ENCODE data around the gene FAM240B.

FAM240B gene

GRCh38 chr9:38720083-38720745 is at the start of gene FAM240B:
FAM240B (minus strand) TSS chr9:38720133; CDS start chr9:38703999, 16,134 bp downstream.
- H3K4me3 ChIP-seq (ENCODE audit: low read length): no peak within 1 kb of the TSS
- no peak for TF ChIP-seq ZNF274 (IDR thresholded peaks at IDR 0.05; ENCODE audit: low read depth, low read length)

DNA sequence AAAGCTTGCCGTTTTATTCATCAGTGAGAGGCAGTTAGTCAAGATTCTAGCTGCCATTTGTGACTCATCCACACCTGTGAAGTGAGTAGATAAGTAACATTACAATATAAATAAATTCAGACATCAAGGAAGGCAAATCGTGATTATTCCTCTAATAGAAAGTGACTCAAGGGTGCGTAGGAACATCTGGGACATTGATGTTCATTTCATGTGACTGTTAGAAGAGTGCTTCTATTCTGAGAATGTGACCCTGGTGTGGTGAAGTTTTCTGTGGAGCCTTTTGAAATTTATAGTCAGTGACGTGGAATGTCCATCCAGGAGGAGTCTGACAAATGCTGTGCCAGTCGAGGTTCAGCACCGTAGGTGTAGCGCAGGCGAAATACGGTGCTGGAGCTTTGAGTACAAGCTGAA is 48.4 kb upstream of the FAM240B start:
- H3K4me3 ChIP-seq (ENCODE audit: low read length): no peak overlapping the region
- TF ChIP-seq ZNF274 (IDR thresholded peaks at IDR 0.05; ENCODE audit: low read depth, low read length): no peak

DNA sequence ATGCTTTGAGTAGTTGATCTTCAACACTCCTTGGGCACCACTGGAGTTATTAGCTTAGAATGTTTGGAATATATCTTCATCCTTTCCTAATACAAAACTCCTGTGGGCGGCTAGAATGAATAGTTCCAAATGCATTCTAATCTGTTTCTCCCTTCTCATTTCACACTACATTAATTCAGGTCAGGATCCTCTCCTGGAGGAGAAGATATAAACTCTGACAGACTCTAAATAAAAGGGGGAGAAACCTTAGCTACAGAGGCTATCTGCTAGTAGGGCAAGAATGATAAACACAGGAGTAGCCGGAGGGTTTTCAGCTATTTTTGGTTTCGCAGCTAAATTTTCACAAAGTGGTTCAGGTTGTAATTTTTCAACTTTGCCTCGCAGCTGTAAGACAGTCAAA is 45.2 kb upstream of the FAM240B start:
- no peak for TF ChIP-seq ZNF274 (IDR thresholded peaks at IDR 0.05; ENCODE audit: low read depth, low read length)
- no peak overlapping the region for H3K4me3 ChIP-seq (ENCODE audit: low read length)

DNA sequence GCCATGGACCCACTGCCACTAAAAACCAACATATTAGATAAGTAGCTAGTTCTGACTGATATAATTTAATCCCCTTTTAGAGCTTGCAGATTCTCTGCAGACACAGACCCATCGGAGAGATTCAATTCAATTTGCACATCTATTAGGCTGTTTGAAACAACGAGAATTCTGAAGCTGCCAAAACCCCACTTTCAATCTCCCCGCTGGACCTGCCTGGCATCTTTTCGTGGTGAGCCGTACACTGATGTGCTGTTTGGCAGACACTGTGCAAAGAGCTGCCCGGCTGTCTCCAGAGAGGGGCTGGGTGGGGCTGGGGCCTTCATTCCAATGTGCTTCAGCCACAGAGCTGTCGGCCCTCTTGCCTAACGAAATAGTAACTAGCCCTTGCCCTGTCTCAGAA is 42.1 kb upstream of the FAM240B start:
- no peak overlapping the region for H3K4me3 ChIP-seq (ENCODE audit: low read length)
- TF ChIP-seq ZNF274 (IDR thresholded peaks at IDR 0.05; ENCODE audit: low read depth, low read length): no peak

GRCh38 chr9:38761339-38761738 is 41.4 kb upstream of the FAM240B start:
- no peak for TF ChIP-seq ZNF274 (IDR thresholded peaks at IDR 0.05; ENCODE audit: low read depth, low read length)
- H3K4me3 ChIP-seq (ENCODE audit: low read length): no peak overlapping the region

GRCh38 chr9:38756702-38757101 is 36.8 kb upstream of the FAM240B start:
- no peak for TF ChIP-seq ZNF274 (IDR thresholded peaks at IDR 0.05; ENCODE audit: low read depth, low read length)
- no peak overlapping the region for H3K4me3 ChIP-seq (ENCODE audit: low read length)

DNA sequence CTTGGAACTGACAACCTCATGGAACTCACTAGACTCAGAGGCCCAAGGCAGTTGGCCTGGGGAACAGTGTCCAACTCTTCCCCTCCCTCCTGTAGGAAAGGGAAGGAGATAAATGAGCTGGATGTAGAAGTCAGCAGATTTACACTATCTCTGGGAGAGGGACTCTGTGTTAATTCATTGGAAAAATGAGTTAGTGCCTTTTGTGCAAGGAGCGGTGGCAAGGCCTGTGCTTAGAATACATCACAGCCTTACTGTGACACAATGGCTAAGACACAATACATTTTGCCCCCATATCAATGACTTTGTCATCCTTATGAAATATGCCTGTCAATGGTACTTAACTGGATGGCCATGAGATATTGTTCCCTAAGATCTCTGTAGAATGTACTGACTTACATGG is 28.0 kb upstream of the FAM240B start:
- no peak for TF ChIP-seq ZNF274 (IDR thresholded peaks at IDR 0.05; ENCODE audit: low read depth, low read length)
- no peak overlapping the region for H3K4me3 ChIP-seq (ENCODE audit: low read length)

DNA sequence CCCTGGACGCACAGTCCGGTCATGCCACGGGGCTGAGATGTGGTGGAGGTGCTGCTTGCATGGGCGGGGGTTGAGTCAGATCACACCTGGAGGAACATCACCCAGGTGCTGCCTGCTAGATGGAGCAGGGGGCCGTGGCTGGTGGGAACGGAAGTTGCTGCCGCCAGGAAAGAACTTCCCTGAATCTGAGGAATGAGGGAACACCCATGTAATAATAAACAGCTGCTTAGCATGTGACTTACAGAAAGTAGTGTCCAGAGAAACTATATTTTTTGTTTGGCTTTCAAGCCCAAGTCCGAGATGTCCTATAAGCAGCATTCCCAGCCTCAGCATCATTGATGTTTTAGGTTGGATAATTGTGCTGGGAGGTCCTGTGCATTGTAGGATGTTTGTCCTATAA is 27.1 kb upstream of the FAM240B start:
- TF ChIP-seq ZNF274 (IDR thresholded peaks at IDR 0.05; ENCODE audit: low read depth, low read length): no peak
- no peak overlapping the region for H3K4me3 ChIP-seq (ENCODE audit: low read length)

GRCh38 chr9:38746303-38746702 is 26.4 kb upstream of the FAM240B start:
- H3K4me3 ChIP-seq (ENCODE audit: low read length): no peak overlapping the region
- no peak for TF ChIP-seq ZNF274 (IDR thresholded peaks at IDR 0.05; ENCODE audit: low read depth, low read length)

DNA sequence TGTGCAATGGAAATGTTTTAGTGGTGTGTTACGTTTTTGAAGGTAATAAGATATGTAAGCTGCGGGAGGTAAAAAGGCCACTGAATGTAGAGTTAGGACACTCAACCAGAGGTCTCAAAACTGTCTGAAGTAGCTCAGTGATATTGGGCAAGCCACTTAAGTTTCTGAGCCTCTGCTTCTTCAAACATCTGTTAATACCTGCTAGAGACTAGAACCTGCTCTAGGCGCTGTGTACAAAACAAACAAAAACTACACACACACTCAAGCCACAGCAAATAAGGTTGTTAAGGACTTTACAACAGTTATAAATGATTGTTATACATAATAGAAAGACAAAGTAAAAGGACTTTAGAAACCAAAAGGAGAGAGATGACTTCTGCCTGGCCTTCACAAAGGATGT is 24.6 kb upstream of the FAM240B start:
- no peak overlapping the region for H3K4me3 ChIP-seq (ENCODE audit: low read length)
- TF ChIP-seq ZNF274 (IDR thresholded peaks at IDR 0.05; ENCODE audit: low read depth, low read length): no peak

DNA sequence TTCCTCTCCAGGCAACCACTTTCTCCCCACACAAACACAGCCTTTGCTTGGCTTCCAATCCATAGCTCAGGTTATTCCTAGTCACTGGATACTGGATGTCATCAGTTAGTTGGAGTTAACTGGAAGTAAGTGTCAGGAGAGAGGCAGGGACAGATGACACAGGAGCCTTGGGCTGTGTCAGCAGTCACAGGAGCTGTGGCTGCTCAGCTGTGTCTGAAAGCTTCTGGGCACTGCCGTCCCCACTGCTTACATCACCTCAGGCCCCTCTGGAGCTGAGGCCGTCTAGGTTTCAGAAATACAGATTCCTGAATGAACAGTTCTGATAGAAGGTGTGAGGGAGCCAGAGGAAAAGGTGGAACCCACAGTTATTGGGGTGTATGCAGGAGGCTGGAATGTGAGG is 17.3 kb upstream of the FAM240B start:
- H3K4me3 ChIP-seq (ENCODE audit: low read length): no peak overlapping the region

GRCh38 chr9:38734831-38735230 is 14.9 kb upstream of the FAM240B start:
- no peak for TF ChIP-seq ZNF274 (IDR thresholded peaks at IDR 0.05; ENCODE audit: low read depth, low read length)
- H3K4me3 ChIP-seq (ENCODE audit: low read length): no peak overlapping the region

More for the DNA sequence above, 17.3 kb upstream of the FAM240B start:
- TF ChIP-seq ZNF274 (IDR thresholded peaks at IDR 0.05; ENCODE audit: low read depth, low read length): no peak

GRCh38 chr9:38733503-38733902 is 13.6 kb upstream of the FAM240B start:
- H3K4me3 ChIP-seq (ENCODE audit: low read length): no peak overlapping the region
- no peak for TF ChIP-seq ZNF274 (IDR thresholded peaks at IDR 0.05; ENCODE audit: low read depth, low read length)

GRCh38 chr9:38732885-38733284 is 13.0 kb upstream of the FAM240B start:
- H3K4me3 ChIP-seq (ENCODE audit: low read length): no peak overlapping the region
- TF ChIP-seq ZNF274 (IDR thresholded peaks at IDR 0.05; ENCODE audit: low read depth, low read length): no peak

GRCh38 chr9:38727497-38728001 is 7.6 kb upstream of the FAM240B start:
- no peak for TF ChIP-seq ZNF274 (IDR thresholded peaks at IDR 0.05; ENCODE audit: low read depth, low read length)
- no peak overlapping the region for H3K4me3 ChIP-seq (ENCODE audit: low read length)

GRCh38 chr9:38724754-38725153 is 4.8 kb upstream of the FAM240B start:
- no peak overlapping the region for H3K4me3 ChIP-seq (ENCODE audit: low read length)
- TF ChIP-seq ZNF274 (IDR thresholded peaks at IDR 0.05; ENCODE audit: low read depth, low read length): no peak

Measured in GM08714 (cell line).